Astrocyte (in vitro differentiated cells and primary cell): ENCODE measurements around the gene ACKR2.

Experiments
- CTCF ChIP-seq: IDR thresholded peaks from 2 replicates; pipeline ENCODE4 v1.5.1; 2011; ENCODE audit warnings: low read depth, mild to moderate bottlenecking, inconsistent platforms, low read length, moderate library complexity; ENCODE audit not compliant: insufficient read depth
- EZH2 ChIP-seq: IDR thresholded peaks from 2 replicates; pipeline ENCODE4 v1.6.1; 2012; ENCODE audit warnings: mild to moderate bottlenecking, low read length, inconsistent platforms; ENCODE audit not compliant: insufficient read depth

DNA sequence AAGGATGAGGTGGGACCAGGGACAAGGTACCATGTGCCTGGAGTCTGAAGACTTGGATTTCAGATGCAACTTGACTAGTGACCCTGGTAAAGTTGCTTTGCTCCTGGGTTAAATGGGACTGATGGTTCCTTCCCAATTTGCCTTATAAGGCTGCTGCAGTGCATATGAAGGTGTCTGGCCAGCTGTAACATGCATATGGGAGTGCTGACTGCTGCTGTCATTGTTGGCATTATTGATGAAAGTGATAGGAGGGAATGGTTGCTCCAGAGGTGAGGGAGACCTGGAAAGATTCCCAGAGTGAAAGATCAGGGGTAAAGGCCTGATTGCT, 45.9 kb downstream of the ACKR2 start:
- TF ChIP-seq CTCF (no peak), EZH2 (no peak)
